ENCODE data around the gene STRN4.

STRN4 gene

DNA sequence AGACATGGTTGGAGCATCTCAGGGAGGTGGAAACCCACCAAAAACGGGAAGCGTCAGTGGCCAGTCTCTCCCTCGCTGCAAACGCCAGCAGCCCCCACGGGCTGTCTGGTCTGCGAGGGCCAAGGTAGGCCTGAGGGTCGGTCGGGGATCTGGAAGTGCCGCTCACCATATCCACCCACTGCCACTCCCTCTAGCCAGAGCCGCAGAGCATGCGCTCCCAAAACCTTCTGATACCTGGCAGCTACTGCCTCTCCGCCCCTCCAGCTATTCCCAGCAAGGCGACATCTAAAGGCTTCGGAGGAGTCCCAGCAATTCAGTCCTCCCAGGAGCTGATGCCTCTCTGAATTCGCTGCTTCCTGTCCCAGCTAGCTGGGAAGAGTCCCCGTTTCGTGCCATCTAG lies 4.8 kb downstream of the STRN4 start:
- no peak for DNase-seq

- DNase-seq, result no peak
Measured at GRCh38 chr19:46739290-46739771, 6.9 kb downstream of the STRN4 start.

- no peak for DNase-seq
Measured at GRCh38 chr19:46737761-46738171, 8.5 kb downstream of the STRN4 start.

DNA sequence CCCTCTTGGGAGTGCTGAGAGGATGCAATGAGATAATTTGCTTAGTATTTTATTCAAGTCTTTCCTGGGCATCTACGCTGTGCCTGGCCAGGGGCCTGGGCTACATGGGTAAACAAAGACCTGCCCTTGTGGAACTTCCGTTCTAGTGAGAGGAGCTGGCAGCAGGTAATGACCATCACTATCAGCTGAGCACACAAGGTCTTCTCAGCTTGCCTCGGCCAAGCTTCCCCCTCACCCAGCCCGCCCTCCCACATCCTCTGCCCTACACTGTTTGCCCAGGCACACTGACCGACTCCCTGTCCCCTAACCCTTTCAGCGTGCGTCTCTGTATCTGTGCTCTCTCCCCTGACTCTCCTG lies 9.0 kb downstream of the STRN4 start:
- DNase-seq, result no peak

DNA sequence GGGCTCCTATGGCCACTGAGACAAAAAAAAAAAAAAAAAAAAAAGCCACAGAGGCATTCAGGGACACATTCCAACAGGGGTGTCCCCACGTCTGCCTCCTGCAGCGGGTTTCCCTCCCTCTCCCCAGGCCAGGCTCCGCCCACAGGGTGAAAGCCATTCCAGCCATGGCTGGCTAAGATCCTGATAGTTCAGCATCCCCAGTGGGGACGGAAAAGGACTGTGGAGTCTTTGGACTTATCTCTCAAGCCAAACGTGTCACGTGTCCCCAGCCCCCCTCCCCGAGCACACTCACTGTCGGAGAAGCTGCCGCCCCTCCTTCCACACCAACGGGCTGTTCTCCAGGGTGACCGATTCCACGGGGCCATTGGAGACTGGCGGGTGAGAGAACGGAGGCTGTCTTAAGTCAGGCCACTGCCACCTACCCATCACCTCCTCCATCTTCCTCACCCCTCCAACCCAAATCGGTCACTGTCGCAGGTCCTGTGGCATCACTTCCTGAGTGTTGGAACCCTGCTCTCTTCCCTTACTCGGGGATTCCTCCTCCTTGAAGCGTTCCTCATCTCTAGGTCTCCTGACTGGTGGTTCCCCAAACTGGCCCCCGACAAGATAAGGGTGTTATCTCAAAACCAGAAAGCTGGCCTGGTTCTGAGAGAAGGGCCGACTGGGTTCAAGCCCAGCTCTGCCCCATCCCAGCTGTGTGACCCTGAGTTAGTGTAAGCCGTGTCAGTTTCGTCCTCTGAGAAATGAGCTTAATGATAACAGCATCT lies 9.5 kb downstream of the STRN4 start:
- no peak for DNase-seq

GRCh38 chr19:46733690-46734292 lies 12.5 kb downstream of the STRN4 start:
- DNase-seq, result no peak

DNA sequence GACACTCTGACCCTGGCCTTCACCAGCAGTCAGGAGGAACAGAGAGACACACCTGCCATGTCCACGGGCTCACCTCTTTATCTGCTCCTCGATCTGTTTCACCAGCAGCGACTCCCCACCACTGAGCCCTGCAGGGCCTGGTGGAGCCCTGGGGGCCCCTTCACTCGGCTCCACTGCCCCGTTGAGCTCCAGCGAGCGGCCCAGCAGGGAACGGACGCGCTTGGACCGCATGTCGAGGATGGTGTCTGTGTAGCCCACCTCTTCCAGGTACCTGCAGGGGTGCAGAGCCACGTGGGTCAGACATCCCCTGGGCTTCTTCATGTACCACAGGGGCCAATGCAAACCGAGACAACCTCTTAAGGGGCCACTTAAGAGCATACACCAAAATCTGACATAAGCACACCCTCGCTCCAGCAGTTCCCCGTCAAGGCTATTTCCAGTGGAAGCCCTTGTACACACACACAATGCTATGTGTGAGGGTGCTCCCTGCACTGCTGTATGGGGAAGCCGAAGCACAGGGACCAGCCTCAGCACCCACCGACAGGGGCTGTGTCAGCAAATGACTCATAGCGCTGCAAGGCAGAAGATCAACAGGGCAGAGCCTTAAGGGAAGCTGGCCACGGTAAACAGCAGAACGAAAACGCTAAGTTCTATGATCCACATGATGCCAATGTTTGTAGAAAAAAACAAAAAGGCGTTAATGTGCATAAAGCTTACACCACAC lies 13.1 kb downstream of the STRN4 start:
- no peak for DNase-seq

- no peak for DNase-seq
Measured at GRCh38 chr19:46732172-46732938, 13.9 kb downstream of the STRN4 start.

- DNase-seq, result no peak
Measured at GRCh38 chr19:46731584-46731983, 14.7 kb downstream of the STRN4 start.

GRCh38 chr19:46731007-46731501 lies 15.2 kb downstream of the STRN4 start:
- no peak for DNase-seq

DNA sequence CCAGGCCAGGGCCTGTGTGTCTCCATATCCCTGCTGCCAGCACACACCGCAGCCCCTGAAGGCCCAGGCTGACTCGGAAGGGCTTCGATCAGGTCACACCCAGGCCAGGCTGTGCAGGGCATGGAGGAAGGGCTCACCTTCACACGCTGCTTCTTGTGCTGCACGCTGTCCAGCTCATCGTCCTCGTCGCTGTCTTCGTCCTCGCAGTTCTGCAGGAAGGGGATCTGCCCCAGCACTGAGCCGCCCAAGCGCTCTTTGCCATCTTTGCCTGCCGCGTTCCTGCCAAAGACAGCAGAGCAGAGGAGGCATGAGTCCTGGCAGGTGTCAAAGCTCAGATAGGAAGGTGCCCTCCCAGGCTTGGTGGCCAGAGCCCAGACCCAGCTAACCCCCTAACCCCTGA lies 15.7 kb downstream of the STRN4 start:
- DNase-seq, result no peak

- no peak for DNase-seq
Measured at GRCh38 chr19:46730187-46730586, 16.1 kb downstream of the STRN4 start.

DNA sequence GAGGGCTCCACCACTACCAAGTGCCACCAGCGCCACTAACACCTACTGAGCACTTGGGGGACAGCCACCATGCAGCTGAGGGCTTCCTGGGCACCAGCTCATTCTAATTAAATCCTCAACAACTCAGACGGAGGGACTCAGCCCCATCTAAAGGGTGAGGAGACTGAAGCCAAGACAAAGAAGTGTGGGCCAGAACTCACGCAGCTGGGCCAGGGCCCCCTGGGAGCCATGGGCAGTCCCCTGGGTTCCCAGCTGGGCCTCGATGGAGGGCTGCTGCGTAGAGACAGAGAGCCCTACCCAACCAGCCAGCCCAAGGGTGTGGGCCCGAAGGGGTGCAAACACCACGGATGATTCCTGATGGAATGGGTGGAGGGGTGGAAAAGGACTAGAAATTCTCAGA lies 16.6 kb downstream of the STRN4 start:
- DNase-seq, result no peak

GRCh38 chr19:46728693-46729339 lies 17.4 kb downstream of the STRN4 start:
- peak; percentile 23 to 49 for DNase-seq

GRCh38 chr19:46728208-46728607 lies 18.0 kb downstream of the STRN4 start:
- no peak for DNase-seq

DNA sequence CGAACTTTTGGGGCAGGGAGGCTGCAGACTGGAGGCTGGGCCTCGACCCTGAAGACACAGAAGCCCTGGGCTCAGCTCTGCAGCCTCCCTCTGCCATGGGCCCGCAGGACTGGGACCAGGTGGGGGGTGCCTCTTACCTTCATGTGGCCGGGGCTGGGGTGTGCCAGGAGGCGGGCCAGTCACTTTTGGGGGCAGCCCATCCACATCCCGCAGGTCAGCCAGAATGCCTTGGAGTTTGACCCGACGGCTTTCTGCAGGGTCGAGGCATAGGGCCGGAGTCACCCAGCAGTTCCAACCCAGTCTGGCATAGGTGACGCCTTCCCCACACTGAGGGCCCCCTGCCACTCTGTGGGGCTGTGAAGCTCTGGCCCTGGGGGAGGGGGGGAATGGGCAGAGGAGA lies 18.5 kb downstream of the STRN4 start:
- DNase-seq, result no peak

- no peak for DNase-seq
Measured at GRCh38 chr19:46726971-46727501, 19.2 kb downstream of the STRN4 start.

DNA sequence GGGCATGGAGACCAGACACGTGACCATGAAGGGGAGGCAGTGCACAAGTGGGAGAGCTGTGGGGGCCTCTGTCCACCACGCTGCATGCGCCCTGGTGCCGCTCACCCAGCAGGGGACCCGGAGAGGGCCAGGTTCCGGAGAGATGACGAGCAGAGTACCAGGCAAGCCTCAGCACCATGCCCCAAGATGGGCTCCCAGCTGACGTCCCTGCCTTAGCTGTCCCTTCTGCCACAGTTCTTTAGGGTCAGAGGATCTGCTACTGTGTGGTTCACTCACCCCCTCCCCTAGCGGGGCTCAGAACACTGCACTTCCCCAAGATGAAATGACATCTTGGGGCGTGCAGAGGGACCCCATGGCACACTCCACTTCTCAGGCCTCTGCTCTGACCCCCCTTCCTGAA lies 19.7 kb downstream of the STRN4 start:
- no peak for DNase-seq

GRCh38 chr19:46725859-46726393 lies 20.3 kb downstream of the STRN4 start:
- no peak for DNase-seq

GRCh38 chr19:46725036-46725820 lies 21.0 kb downstream of the STRN4 start:
- DNase-seq, result no peak

- no peak for DNase-seq
Measured at GRCh38 chr19:46724468-46724867, 21.8 kb downstream of the STRN4 start.

Measured in SHP77 (cell line).